COLO829 (cell line): ENCODE results near the gene NOL7.

Experiments
- DNase-seq: peaks from one replicate; pipeline ENCODE4 v3.0.0; 2012; ENCODE audit warnings: low spot score

NOL7 gene

GRCh38 chr6:13614926-13615791 is at the start of gene NOL7:
Gene NOL7 (plus strand): TSS chr6:13615335. CDS start chr6:13615359, 24 bp downstream.
- peak; percentile 99 for DNase-seq

GRCh38 chr6:13565921-13566320 is 49.2 kb upstream of the NOL7 start:
- DNase-seq = no peak

- DNase-seq = no peak
Observed at GRCh38 chr6:13566500-13566899, 48.6 kb upstream of the NOL7 start.

GRCh38 chr6:13568970-13569369 is 46.2 kb upstream of the NOL7 start:
- no peak for DNase-seq

GRCh38 chr6:13572240-13572639 is 42.9 kb upstream of the NOL7 start:
- no peak for DNase-seq

GRCh38 chr6:13572951-13573654 is 42.0 kb upstream of the NOL7 start:
- no peak for DNase-seq

- peak; percentile 31 for DNase-seq
Observed at GRCh38 chr6:13573669-13574110, 41.4 kb upstream of the NOL7 start.

- DNase-seq = peak; percentile 99
Observed at GRCh38 chr6:13574149-13574570, 41.0 kb upstream of the NOL7 start.

GRCh38 chr6:13574571-13575376 is 40.4 kb upstream of the NOL7 start, which contains the start of gene SIRT5:
Gene SIRT5 (plus strand): TSS chr6:13574601. CDS start chr6:13584111, 9,510 bp downstream.
- peak; percentile 95 for DNase-seq

GRCh38 chr6:13575377-13575775 is 39.8 kb upstream of the NOL7 start:
- DNase-seq = no peak

- DNase-seq = no peak
Observed at GRCh38 chr6:13576017-13576416, 39.1 kb upstream of the NOL7 start.

- no peak for DNase-seq
Observed at GRCh38 chr6:13577926-13578325, 37.2 kb upstream of the NOL7 start.

- no peak for DNase-seq
Observed at GRCh38 chr6:13579911-13580310, 35.2 kb upstream of the NOL7 start.

GRCh38 chr6:13581700-13582229 is 33.4 kb upstream of the NOL7 start:
- DNase-seq = no peak

- no peak for DNase-seq
Observed at GRCh38 chr6:13586603-13587542, 28.3 kb upstream of the NOL7 start.

GRCh38 chr6:13589801-13590200 is 25.3 kb upstream of the NOL7 start:
- DNase-seq = no peak

GRCh38 chr6:13590574-13591153 is 24.5 kb upstream of the NOL7 start:
- no peak for DNase-seq

- DNase-seq = no peak
Observed at GRCh38 chr6:13591205-13591921, 23.8 kb upstream of the NOL7 start.

- DNase-seq = no peak
Observed at GRCh38 chr6:13593103-13593502, 22.0 kb upstream of the NOL7 start.

- DNase-seq = no peak
Observed at GRCh38 chr6:13593720-13594119, 21.4 kb upstream of the NOL7 start.
